HepG2 (cell line): ENCODE measurements around the gene TMEM200A. TPM values are rescaled to one million over a fixed set of nuclear protein-coding genes. Genes with fewer than 3 reads are reported as not detected.

Source experiments
- ATF7-NPFF ChIP-seq: sonication (generic); formaldehyde crosslinking; IDR thresholded peaks from 2 replicates; pipeline ENCODE4 v1.8.1; 2023; ENCODE audit warnings: mild to moderate bottlenecking, low read depth, missing genetic modification reagents, moderate library complexity
- ESRRA ChIP-seq: sonication (generic); formaldehyde crosslinking; IDR thresholded peaks from 2 replicates; pipeline ENCODE4 v1.5.1; 2020; ENCODE audit warnings: mild to moderate bottlenecking, low read depth, missing genetic modification reagents
- IRF2 ChIP-seq: IDR thresholded peaks from 2 replicates; pipeline ENCODE4 v1.6.1; 2018; ENCODE audit warnings: missing genetic modification reagents, missing compliant biosample characterization
- MAF1 ChIP-seq: sonication (generic); formaldehyde crosslinking; IDR thresholded peaks from 2 replicates; pipeline ENCODE4 v1.5.0; 2020; ENCODE audit warnings: missing genetic modification reagents, borderline replicate concordance
- MAZ ChIP-seq, 2 experiments: sonication (generic) in 1 of 2; formaldehyde crosslinking in 1 of 2; IDR thresholded peaks; 2 replicates each; pipeline versions ENCODE4 v1.5.0 to v1.6.1; 2012 to 2020; ENCODE audit warnings: low read depth in 2 of 2, mild to moderate bottlenecking in 2 of 2, borderline replicate concordance in 1 of 2, improper control_type of control experiment in 1 of 2, low read length in 1 of 2, missing genetic modification reagents in 1 of 2, moderate library complexity in 1 of 2
- MIER2 ChIP-seq: IDR thresholded peaks from 2 replicates; pipeline ENCODE4 v1.6.1; 2016; ENCODE audit warnings: missing biosample characterization, missing genetic modification reagents
- STAG1 ChIP-seq: sonication (generic); formaldehyde crosslinking; IDR thresholded peaks from 2 replicates; pipeline ENCODE4 v1.4.0; 2020; ENCODE audit warnings: missing genetic modification reagents
- YY1 ChIP-seq: IDR thresholded peaks from 2 replicates; pipeline ENCODE4 v1.6.1; 2011; ENCODE audit warnings: low read length, low read depth, moderate library complexity, mild to moderate bottlenecking; ENCODE audit not compliant: insufficient read depth, insufficient replicate concordance
- ZNF230 ChIP-seq: sonication (generic); formaldehyde crosslinking; IDR thresholded peaks from 2 replicates; pipeline ENCODE4 v1.4.0; 2020; ENCODE audit warnings: mild to moderate bottlenecking, missing genetic modification reagents
- ZNF274 ChIP-seq: sonication (generic); formaldehyde crosslinking; IDR thresholded peaks from 2 replicates; pipeline ENCODE4 v1.5.1; 2020; ENCODE audit warnings: mild to moderate bottlenecking, missing genetic modification reagents
- ZNF558 ChIP-seq: sonication (generic); formaldehyde crosslinking; IDR thresholded peaks from 2 replicates; pipeline ENCODE4 v1.9.0; 2022; ENCODE audit warnings: mild to moderate bottlenecking, missing genetic modification reagents, borderline replicate concordance
- ZNF776 ChIP-seq: sonication (generic); formaldehyde crosslinking; IDR thresholded peaks from 2 replicates; pipeline ENCODE4 v1.4.0; 2020; ENCODE audit warnings: mild to moderate bottlenecking, missing genetic modification reagents
- ZNF83 ChIP-seq: sonication (generic); formaldehyde crosslinking; IDR thresholded peaks from 2 replicates; pipeline ENCODE4 v1.4.0; 2020; ENCODE audit warnings: missing genetic modification reagents, mild to moderate bottlenecking, borderline replicate concordance
- ZNF850 ChIP-seq: sonication (generic); formaldehyde crosslinking; conservative IDR thresholded peaks from 2 replicates; pipeline ENCODE4 v1.9.0; 2021; ENCODE audit warnings: mild to moderate bottlenecking, missing genetic modification reagents
- ZNF891 ChIP-seq: sonication (generic); formaldehyde crosslinking; IDR thresholded peaks from 2 replicates; pipeline ENCODE4 v1.5.0; 2020; ENCODE audit warnings: mild to moderate bottlenecking, missing genetic modification reagents
- polyA plus RNA-seq, 8 experiments: library from polyadenylated mRNA; depleted of rRNA in 3 of 8; stranded (reverse) in 7 of 8; unstranded in 1 of 8; fragments of >200 nt; fragmentation: Illumina TruSeq in 4 of 8; extraction: Trizol in 4 of 8; gene quantifications; 2 replicates each; pipeline versions ENCODE4 v1.2.1 to v1.2.3, GENCODE V29; 2011 to 2016; ENCODE audit warnings: low read depth in 4 of 8, missing spikeins in 1 of 8, mixed read lengths in 1 of 8; ENCODE audit not compliant: insufficient read depth in 1 of 8
- total RNA-seq, 5 experiments: library from RNA; depleted of rRNA; stranded (reverse); fragments of >200 nt; fragmentation: Illumina TruSeq; extraction: Trizol; gene quantifications; 2 replicates each; pipeline ENCODE4 v1.2.3, GENCODE V29; 2016; ENCODE audit warnings: low read depth in 1 of 5
- TF ChIP-seq, protein P1 (sequence below): fragments of 450-650 bp; IDR thresholded peaks from 2 replicates; pipeline ENCODE4 v1.6.1; 2016
- TF ChIP-seq, protein P2 (sequence below): IDR thresholded peaks from 2 replicates; pipeline ENCODE4 v1.6.1; 2012; ENCODE audit warnings: low read length, improper control_type of control experiment
- TF ChIP-seq, protein P3 (sequence below): sonication (generic); formaldehyde crosslinking; IDR thresholded peaks from 2 replicates; pipeline ENCODE4 v1.8.1; 2023; ENCODE audit warnings: mild to moderate bottlenecking, inconsistent platforms, moderate library complexity, missing genetic modification reagents, borderline replicate concordance
- TF ChIP-seq, protein P4 (sequence below), 2 experiments: sonication (generic) in 1 of 2; formaldehyde crosslinking in 1 of 2; IDR thresholded peaks; 2 replicates each; pipeline versions ENCODE4 v1.4.0 to v1.6.1; 2018 to 2020; ENCODE audit warnings: missing genetic modification reagents in 2 of 2, borderline replicate concordance in 1 of 2, low read depth in 1 of 2, mild to moderate bottlenecking in 1 of 2, missing biosample characterization in 1 of 2

TMEM200A gene
- total and polyA plus RNA-seq, 2 of the 13 experiments (the other 11 are each of a cell fraction or from before 2014, with no cell fraction given) = 0.34 TPM; not detected in 1

DNA sequence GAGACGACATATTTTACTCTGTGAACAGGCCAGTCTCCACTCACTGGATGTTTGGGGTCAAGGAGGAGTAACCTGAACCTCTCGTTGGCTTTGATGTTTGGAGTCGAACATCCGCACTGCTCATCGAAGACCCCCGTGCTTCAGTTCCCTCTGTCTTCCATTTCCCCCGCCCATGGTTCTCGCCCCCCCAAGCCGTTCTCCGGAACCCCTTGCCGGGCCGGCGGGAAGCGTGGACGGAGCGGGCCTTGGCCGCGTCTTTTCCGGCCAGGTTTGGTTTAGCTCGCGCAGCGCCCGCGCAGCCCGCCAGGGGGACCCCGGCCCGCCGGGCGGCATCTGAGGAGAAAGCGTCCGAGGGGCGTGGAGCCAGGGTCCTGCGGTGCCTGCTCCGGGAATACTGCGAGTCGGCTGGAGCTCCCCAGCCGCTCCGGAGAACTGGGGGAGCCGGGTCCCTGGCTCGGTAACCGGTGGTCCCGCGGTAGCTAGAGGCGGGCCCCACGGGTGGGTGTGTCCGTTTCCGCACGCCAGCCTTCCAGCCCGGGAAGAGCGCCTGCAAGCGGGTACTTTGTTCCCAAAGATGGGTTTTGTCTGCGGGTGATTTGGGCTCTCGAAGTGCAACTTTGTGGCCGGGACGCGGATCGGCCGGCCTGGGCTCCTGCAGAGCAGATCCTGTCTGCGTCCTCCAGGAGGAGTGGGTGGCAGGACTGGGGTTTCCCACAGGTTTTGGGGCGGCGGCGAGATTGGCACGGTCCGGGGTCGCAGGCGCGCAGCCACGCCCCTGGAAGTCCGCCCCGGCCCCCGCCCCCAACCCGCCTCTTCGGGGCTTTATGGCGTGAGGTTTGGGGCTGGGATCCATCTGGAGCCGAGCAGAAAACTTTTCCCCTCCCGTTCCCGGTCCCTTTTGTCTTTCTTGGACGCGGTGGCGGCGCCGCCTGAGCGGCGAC is at the start of gene TMEM200A (continued):
- TF ChIP-seq, protein P1, sequence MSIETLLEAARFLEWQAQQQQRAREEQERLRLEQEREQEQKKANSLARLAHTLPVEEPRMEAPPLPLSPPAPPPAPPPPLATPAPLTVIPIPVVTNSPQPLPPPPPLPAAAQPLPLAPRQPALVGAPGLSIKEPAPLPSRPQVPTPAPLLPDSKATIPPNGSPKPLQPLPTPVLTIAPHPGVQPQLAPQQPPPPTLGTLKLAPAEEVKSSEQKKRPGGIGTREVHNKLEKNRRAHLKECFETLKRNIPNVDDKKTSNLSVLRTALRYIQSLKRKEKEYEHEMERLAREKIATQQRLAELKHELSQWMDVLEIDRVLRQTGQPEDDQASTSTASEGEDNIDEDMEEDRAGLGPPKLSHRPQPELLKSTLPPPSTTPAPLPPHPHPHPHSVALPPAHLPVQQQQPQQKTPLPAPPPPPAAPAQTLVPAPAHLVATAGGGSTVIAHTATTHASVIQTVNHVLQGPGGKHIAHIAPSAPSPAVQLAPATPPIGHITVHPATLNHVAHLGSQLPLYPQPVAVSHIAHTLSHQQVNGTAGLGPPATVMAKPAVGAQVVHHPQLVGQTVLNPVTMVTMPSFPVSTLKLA = no peak
- TF ChIP-seq ZNF891 (CRISPR knock-in tag) (peak; percentile 68; the same call in 1 of the 2 replicates), ZNF83 (0 out of 2 replicates have a peak, but pooled peaks have one; percentile 33), MAF1 (CRISPR knock-in tag) (peak; percentile 32; the same call in 1 of the 2 replicates), ZNF230 (CRISPR knock-in tag) (no peak), ESRRA (CRISPR knock-in tag) (no peak), ZNF274 (peak; percentile 38; the same call in 1 of the 2 replicates), ZNF558 (0 out of 2 replicates have a peak, but pooled peaks have one; percentile 51), MIER2 (peak; percentile 82; the same call in 1 of the 2 replicates), IRF2 (CRISPR knock-in tag) (no peak), STAG1 (CRISPR knock-in tag) (peak; percentile 66), ZNF850 (CRISPR knock-in tag) (peak; percentile 11; the same call in 1 of the 2 replicates), MAZ (IDR thresholded peaks at IDR 0.05; ENCODE audit: borderline replicate concordance, low read depth, low read length) (no peak), MAZ (CRISPR knock-in tag; IDR thresholded peaks at IDR 0.05; ENCODE audit: low read depth) (peak; percentile 37; the same call in 1 of the 2 replicates), ZNF776 (CRISPR knock-in tag) (no peak), ATF7-NPFF (CRISPR knock-in tag) (peak; percentile 41; the same call in 1 of the 2 replicates), YY1 (peak; percentile 11)
- TF ChIP-seq, protein P2, sequence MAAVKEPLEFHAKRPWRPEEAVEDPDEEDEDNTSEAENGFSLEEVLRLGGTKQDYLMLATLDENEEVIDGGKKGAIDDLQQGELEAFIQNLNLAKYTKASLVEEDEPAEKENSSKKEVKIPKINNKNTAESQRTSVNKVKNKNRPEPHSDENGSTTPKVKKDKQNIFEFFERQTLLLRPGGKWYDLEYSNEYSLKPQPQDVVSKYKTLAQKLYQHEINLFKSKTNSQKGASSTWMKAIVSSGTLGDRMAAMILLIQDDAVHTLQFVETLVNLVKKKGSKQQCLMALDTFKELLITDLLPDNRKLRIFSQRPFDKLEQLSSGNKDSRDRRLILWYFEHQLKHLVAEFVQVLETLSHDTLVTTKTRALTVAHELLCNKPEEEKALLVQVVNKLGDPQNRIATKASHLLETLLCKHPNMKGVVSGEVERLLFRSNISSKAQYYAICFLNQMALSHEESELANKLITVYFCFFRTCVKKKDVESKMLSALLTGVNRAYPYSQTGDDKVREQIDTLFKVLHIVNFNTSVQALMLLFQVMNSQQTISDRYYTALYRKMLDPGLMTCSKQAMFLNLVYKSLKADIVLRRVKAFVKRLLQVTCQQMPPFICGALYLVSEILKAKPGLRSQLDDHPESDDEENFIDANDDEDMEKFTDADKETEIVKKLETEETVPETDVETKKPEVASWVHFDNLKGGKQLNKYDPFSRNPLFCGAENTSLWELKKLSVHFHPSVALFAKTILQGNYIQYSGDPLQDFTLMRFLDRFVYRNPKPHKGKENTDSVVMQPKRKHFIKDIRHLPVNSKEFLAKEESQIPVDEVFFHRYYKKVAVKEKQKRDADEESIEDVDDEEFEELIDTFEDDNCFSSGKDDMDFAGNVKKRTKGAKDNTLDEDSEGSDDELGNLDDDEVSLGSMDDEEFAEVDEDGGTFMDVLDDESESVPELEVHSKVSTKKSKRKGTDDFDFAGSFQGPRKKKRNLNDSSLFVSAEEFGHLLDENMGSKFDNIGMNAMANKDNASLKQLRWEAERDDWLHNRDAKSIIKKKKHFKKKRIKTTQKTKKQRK = no peak
- TF ChIP-seq, protein P3, sequence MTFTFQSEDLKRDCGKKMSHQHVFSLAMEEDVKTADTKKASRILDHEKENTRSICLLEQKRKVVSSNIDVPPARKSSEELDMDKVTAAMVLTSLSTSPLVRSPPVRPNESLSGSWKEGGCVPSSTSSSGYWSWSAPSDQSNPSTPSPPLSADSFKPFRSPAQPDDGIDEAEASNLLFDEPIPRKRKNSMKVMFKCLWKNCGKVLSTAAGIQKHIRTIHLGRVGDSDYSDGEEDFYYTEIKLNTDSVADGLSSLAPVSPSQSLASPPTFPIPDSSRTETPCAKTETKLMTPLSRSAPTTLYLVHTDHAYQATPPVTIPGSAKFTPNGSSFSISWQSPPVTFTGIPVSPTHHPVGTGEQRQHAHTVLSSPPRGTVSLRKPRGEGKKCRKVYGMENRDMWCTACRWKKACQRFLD = no peak
- TF ChIP-seq, protein P4, sequence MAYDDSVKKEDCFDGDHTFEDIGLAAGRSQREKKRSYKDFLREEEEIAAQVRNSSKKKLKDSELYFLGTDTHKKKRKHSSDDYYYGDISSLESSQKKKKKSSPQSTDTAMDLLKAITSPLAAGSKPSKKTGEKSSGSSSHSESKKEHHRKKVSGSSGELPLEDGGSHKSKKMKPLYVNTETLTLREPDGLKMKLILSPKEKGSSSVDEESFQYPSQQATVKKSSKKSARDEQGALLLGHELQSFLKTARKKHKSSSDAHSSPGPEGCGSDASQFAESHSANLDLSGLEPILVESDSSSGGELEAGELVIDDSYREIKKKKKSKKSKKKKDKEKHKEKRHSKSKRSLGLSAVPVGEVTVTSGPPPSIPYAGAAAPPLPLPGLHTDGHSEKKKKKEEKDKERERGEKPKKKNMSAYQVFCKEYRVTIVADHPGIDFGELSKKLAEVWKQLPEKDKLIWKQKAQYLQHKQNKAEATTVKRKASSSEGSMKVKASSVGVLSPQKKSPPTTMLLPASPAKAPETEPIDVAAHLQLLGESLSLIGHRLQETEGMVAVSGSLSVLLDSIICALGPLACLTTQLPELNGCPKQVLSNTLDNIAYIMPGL (CRISPR knock-in tag; IDR thresholded peaks at IDR 0.05; ENCODE audit: borderline replicate concordance in 1 of 2, low read depth in 1 of 2) = peak in 1 of 2 experiments; percentile 68; a peak in 2 of 4 replicates
